Measurements from ENCODE around the gene FAHD2A.
"Not testable (repeated sequence)": the region's sequence is repeated elsewhere in the genome, so short reads cannot be mapped to it uniquely, and the experiment has no call there.

The FAHD2A gene

DNA sequence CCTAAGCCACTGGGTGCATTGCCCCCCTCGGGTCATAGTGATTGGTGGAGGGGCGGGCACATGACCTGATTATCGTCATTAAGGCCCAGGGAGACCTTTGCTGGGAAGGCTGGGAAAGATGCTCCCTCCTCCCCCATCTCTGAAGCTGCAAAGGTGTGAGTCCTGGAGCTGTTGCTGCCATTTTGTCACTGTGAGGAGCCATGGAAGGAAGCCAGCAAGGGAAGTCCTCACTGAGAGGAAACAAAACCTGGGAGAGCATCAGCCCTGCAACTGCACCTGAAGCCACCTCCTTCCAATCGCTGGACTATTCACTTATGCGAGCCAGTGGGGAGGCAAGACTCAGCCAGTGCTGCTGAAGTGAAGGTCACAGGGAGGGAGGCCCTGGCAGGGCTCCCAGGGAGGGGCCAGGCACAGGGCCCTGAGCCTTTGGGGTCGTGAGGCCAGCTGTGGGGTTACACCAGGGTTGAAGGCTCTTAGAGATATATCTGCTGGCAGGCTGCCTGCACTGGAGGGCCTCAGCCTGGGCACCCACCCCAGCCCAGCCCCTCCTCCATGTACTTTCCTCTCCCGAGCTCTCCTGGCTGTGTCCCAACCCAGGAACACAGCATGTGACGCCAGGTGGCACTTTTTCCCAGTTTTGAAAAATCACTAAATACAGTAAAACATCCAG lies 10.7 kb upstream of the FAHD2A start:
- no peak for DNase-seq

DNA sequence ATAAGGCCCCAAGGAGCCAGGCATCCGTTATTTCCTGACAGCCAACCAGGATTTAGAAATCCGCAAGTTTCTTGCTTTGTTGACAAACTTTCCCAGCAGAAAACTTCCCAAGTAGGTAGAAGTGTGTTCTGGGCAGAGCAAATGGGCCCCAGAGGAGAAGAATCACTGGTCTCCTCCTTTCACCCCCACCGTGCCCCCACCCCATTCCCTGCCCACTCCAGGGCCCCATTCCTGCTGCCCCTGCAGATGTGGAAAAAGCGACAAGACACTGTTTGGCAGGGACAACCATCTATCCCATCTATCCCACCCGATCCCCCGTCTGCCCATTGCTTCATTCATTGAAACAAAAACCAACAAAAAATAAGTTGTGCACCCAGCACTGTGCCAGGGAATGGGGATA lies 10.2 kb upstream of the FAHD2A start:
- no peak for DNase-seq

DNA sequence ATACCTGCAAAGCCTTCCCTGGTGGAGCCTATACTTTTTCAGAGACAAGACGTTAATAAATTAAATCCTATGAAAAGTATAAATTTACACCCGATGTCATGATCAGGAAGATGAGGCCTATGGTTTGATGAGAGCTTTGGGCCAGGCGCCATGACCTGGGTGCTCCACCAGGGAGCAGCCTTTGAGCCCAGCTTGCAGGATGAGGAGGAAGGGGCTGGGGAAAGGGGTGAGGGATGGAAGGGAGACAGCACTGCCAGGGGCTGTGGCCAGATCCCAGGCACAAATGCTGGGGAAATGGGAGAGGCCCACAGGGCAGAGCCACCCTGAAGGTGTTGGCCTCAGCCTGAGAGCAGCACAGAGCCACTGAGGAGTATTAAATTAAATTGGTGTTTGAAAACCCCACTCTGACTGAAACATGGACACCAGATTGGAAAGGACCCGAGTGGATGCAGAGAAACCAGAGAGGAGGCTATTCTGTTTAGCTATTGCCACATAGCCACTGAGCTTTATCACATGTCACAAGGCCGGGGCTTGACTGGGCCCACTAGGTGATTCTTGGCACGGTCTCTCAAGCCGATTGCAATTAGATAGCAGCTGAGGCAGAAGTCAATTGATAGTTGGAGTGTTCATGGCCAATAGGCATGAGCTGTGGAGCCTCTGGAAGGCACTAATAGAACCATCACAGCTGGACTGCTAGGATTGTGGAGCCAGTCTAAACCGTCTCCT lies 9.6 kb upstream of the FAHD2A start:
- DNase-seq = no peak

DNA sequence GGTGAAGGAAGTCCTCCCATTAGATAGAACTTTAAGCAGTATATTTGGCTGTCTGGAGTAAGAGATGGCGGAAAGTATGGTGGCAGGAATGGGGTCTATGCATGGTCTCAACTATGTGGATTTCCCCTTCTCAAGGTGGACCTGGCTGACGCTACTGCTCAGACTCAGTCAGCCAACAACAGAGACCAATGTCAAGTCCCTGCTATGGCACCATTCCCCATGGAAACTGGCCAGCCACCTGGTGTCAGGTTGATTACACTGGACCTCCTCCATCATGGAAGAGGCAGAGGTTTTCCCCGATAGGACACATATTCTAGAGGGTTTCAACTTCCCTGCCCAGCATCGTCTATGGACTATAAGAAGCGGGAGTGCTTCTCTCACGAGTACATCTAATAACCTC lies 8.6 kb upstream of the FAHD2A start:
- DNase-seq = no peak

DNA sequence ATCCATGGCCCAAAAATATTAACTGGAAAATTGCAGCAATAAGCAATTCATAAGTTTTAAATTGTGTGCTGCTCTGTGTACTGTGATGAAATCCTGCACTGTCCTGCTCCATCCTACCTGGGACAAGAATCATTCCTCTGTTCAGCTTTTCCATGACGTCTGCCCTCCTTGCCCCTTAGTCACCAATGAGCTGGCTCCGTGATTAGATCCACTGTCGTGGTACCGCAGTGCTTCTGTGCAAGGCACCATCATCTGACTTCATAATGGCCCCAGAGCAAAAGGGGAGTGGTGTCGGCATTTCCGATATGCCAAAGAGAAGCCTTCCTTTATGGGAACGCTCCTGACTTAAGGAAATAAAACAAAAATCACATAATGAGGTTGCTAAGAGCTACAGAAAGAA lies 3.4 kb upstream of the FAHD2A start:
- DNase-seq = no peak

DNA sequence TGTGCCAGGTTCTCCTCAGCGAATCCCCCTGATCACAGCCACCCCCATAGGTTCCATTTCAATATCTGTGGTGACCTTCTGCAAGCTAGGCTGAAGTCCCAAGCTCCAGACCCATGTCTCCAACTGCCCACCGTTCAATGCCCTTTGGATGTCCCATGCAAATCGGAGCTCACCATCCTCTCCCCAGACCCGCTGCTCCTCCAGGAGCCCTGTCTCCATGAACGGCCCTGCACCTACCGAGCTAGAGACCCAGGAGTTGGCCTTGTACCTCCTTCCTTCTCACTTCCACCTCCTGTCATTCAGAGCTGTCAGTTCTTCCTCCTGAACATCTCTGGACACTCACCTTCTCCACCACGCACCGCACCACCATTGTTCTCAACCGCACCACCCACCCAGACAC lies 1.0 kb upstream of the FAHD2A start:
- DNase-seq = no peak

DNA sequence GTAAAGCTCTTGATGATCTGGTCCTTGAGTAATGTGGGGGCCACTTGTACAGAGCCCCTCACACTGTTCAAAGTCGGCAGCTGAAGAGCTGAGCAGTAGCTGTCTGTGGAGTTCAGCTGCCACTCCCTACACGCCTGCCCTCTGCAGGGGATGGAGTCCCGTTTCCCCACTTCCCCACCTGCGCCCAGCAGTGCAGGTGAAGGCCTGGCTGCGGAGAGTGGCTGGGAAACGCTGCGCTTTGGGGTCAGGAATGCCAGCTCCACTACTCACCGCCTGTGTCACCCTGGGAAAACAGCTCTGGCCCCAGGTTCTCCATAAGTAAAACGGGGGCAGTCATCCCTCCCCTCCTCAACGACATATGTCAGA lies 521 bp upstream of the FAHD2A start:
- DNase-seq = not testable (repeated sequence)

DNA sequence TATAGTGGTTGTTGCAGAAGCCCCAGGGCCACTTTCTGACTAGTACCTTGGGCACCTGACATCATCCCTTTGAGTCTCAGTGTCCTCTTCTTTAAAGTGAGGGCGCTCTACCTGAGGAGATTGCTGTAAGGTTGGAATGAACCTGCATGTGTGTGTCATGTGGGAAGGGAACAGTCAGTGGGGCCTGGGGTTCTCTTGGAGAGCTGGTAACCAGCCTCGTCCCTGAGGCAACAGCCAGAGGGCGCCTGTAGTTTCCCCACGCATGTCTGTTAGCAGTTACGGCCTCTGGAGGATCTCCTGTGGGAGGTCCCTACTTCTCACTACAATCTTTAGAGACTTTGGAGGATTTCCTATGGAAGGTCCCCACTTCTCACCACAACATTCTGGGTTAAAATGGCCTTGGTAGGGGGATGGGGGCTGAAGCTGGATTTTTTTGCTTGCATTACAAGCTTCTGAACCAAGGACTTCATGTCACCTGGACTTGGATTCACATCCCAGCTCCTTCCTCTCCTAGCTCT lies 755 bp downstream of the FAHD2A start:
- DNase-seq = peak; percentile 19

DNA sequence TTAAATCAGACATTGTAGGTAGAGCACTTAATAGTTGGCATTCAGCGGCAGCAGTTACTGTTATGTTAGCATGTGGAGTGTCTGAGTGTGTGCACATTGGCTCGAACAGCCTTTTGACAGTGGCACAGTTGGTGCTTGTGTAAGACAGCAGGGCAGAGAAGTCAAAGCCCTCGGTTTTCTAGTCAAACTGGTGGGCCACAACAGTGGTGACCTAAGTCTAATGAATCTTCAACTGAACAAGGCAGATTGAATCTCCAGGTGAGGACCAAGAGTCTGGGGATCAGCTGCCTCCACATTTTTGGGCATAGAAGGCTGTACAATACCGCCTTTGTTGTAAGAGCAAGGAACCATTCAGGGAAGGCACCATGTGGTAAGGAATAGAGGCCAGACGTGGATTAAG lies 1.3 kb downstream of the FAHD2A start:
- not testable (repeated sequence) for DNase-seq

DNA sequence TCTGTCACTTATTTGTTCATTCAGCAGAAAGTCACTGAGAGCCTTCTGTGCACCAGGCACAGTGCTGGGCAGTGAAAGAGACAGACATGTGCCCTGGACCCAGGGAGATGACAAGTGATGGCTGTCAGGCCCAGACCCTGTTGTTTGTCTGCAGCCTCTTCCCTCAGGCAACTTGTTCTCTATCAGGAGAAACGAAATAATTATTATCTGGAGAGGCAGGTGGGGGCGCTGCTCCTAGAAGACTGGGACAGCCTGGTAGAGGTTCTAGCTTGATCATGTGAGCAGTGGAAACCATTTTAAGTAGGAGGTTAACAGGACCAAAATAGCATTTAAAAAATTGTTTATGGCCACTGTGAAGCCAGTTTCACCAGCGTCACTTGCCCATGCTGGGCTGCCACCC lies 2.2 kb downstream of the FAHD2A start:
- not testable (repeated sequence) for DNase-seq

DNA sequence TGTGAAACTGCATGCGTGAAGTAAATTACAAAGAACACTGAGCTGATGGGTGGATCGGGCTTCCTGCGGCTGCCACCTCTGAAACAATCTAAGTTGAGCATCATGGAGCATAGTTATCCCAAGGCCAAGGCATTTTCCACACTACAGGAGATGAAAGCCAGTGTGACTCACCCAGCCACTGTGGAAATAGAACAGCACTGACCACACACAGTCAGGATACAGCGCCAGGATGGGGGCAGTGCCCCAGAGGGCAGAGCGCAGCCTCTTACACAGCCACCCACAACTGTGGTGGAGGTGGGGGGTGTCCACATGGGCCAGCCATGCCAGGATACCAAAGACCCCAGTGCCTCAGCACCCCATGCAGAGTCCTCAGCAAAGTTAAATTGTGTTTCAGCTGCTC lies 8.7 kb downstream of the FAHD2A start:
- not testable (repeated sequence) for DNase-seq

DNA sequence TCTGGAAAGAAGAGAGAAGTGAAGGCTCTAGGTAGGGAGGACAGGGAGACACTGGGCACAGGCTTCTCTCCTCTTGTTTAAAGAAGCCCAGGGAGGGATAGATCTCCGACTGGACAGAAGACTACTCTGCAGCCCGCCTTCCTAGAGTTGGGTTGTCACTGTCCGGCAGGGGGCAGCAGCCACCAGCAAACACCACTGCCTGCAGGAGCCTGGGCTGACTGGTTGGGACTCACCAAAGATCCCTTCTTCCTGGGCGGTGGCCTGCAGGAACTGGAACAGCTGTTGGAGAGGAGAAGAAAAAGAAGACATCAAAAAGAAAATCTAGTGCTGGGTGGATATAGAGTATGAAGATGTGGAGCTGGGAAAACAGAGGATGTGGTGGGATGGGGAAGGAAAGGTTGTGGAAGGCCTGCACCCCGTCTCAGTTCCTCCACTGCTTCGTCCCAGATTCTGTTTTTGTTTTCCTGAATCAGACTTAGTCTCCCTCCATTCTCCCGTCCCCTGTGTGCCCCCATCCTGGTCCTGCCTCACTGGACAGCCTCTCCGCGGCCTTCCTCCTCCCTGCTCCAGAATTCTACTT lies 11.6 kb downstream of the FAHD2A start:
- peak; percentile 69 for DNase-seq

DNA sequence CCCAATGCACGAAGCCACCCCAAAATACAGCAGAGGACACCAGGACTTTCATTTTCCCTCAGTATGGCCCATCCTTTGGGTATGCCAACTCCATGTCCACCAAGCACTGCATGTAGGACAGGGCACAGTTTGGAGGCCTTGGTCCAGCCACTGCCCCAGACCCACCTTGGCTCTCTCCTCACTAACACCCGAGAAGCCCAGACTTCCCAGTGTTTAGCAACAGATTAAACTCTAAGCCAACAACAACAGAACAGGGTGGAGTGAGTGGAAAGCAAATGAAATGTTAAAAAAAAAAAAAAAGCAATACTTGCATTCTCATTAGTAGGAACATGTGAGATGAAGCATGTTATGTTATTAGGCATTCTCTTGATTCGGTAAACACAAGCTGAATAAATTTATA lies 12.6 kb downstream of the FAHD2A start:
- DNase-seq = not testable (repeated sequence)

DNA sequence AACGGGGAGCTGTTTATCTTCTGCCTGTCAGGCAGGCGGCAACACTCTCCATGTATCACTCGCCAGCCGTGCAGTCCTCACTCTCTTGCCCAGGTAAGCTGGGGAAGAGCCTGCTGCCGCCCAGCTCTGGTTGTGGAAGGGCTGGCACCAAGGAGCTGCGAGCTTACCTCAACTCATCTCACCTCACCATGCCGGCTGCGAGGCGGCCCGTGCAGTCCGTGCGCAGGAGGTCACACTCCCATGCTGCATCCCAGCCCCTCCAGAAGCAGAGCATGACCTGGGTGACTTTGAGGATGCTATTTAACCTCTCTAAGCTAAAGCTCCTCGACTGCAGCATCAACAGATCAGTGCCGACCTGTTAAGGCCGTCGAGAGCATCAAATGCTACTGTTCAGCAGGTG lies 13.1 kb downstream of the FAHD2A start:
- not testable (repeated sequence) for DNase-seq

DNA sequence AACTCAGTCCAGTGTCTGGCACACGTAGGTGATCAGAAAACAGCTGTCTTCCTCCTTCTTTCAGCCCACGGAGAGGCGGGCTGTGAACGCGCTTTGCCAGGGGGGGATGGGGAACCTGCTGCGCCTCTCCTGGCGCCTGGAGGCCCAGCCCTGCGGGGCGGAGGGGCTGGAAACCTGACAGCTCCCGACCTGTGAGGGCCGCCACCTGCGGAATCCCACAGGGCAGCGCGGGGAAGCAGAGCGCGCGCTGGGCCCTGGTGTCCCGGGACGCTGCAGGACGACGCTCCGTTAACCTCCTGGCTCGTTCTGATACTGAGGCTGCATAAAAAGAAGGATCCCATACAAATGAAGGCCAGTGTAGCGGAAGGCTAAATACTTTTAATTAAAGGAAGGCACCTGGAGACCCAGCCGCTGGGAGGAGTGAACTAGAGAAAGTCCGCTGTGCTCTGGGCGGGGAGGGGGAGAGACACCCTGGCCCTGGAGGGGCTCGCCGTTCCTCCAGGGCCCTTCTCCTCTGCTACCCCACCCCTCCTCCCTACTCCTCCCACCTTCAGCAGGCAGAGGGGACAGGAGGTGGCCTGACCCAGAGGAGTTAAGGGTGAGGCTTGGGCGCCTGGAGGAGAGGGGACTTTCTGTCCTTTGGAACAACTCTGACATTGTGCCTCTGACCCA lies 24.8 kb downstream of the FAHD2A start:
- not testable (repeated sequence) for DNase-seq

DNA sequence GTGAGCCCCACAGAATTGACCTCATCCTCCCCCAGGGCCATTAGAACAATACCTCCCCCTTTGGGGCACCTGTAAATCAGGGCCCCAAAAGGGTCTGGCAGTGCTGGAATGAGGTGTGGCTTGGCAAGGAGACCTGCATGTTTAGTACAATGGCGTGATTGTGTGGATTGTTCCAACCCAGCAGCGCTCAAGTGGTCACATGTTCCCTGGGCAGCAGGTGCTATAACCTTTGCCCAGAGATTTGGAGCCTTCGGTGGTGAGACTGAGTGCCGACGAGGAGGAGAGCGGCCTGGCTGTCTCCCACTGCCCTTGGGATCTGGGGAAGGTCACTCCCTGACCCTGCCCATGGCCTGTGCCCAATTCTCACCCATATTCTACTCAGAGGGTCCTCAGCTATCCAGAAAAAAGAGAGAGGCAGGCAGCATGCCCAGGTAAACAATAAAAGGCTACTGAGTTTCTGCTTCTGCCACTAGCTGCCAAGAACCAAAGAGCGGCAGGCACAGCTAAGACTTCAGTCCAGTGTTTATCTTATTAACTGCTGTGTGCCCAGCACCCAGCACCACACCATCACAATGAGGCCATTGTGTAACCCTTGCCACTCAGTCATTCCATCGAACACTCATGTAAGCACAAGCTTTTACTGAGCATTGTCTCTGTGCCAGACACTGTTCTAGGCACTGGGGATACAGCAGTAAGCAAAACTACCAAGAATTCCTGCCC lies 27.4 kb downstream of the FAHD2A start:
- not testable (repeated sequence) for DNase-seq

DNA sequence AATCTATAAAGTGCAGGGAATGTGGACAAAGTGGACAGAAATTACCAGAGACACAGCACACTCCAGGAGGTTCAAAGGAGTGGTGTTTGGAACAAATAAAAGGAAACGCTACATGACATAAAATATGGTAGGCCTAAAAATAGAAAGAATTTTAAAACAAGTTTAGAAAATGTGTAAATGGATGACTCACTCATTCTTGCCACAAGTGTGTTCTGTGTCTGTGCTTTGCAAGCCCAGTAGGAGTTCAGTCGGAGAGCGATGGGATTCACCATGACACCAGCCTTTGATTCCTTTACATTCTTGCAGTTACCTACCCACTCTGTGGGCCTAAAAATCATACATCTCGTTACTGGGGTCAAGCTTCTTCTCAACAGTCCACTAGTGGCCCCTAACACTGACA lies 30.9 kb downstream of the FAHD2A start:
- DNase-seq = not testable (repeated sequence)

DNA sequence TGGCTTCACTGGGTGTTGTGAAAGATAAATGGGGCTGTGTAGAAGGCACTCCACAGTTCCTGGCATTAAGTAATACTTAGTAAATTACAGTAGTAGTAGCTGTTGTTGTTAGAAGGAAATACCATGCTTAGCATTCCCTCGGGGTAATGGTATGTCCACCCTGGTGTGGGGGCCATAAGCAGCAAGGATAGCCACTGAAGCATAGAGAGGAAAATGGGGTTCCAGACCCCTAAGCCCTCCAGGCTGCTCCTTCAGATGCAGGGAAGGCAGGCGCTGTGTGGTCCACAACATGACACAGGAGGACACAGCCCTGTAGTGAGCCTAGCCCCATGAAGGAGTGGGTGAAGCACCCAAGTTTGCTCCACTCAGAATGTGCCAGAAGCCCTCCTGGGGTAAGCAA lies 31.5 kb downstream of the FAHD2A start:
- DNase-seq = not testable (repeated sequence)

DNA sequence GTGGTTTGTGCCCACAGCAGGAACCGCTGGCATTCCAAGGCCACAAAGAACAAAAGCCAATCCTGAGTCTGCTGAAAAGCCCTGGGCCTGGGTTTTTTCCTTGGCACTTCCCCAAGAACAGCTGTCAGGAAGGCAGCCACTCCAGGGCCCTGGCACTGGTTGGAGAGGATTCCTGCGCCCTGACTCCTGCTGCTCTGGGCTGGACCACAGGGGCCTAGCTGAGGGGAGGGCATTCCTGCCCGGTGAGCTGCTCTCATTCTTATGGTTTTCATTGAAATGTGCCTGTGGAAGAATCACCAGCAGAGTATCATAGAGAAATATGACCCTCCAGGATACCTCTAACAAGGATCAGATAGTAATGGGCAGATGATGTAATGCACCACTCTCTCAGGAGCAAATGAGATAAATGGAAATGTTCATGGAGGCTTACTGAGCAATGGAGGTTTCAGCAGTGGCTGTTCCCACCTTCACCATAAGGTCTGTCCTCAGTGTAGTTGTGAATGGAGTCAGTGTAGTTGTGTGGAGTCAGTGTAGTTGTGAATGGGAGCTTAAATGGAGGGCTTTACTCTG lies 32.1 kb downstream of the FAHD2A start:
- not testable (repeated sequence) for DNase-seq

DNA sequence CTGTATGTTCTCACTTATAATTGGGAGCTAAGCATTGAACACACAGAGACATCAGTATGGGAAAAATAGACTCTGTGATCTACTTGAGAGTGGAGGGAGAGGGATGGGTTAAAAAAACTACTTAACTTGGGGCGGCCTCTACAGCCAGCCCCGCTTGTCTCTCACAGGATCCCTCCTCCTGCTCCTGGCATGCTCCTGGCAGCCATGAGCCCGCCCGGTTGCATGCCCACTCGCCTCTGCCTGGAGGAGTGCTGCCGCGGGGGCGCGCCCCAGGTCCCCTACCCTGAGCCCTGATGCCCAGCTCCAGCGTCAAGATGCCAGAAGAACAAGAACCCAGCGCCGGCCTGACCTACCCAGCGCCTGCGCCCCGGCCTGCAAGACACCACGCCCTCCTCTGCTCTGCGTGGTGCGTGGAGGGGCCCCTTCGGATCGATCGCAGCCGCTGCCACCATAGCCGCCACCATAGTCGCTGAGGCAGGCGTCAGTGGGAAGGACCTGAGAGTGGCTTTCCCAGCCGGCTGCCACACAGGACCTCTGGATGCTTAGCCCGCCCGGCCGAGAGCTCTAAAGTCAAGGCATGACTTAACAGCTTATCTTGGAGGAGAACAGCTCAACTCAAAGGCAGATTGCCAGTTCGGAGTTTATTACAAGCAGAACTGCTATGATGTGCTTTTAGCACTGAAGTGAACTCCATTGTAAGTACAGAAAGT lies 32.8 kb downstream of the FAHD2A start:
- not testable (repeated sequence) for DNase-seq

DNA sequence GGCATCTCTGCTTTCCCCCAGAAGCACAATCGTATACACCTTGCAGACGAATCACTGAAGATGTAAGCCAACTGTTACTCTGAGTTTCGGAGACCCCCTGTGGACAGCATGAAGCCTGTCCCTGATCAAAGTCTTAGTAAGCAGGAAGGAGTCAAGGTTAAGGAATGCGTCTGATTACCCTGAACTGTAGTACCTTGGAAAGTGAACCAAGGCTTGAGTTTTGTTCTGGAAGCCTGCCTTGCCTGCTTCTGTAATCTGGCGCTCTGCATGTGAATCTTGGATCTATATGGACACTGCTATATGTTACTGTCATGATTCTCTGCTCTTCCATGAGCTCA lies 33.3 kb downstream of the FAHD2A start:
- DNase-seq = not testable (repeated sequence)
